Inflammatory macrophage treated with lipopolysaccharide for 4 hours (primary cell): ENCODE data around the gene TMEM72.
A peak's percentile ranks its signal among the peaks of the same experiment; 100 is the strongest.

Source experiments
- DNase-seq: peaks from one replicate; pipeline ENCODE4 v3.0.0-alpha.2; 2020

Gene TMEM72

GRCh38 chr10:44956717-44957706 lies 45.9 kb downstream of the TMEM72 start:
- DNase-seq = no peak

- DNase-seq = peak; percentile 94
Measured at GRCh38 chr10:44958196-44958897, 47.2 kb downstream of the TMEM72 start.

- DNase-seq = peak; percentile 46
Measured at GRCh38 chr10:44958898-44959246, 47.7 kb downstream of the TMEM72 start.

- peak; percentile 95 for DNase-seq
Measured at GRCh38 chr10:44959247-44960087, 48.3 kb downstream of the TMEM72 start, which contains the start of gene RASSF4. RASSF4 (plus strand) TSS chr10:44959802; CDS start chr10:44970203, 10,401 bp downstream.

GRCh38 chr10:44960088-44960460 lies 48.9 kb downstream of the TMEM72 start:
- DNase-seq = no peak

- no peak for DNase-seq
Measured at GRCh38 chr10:44960482-44961229, 49.5 kb downstream of the TMEM72 start.

- DNase-seq = no peak
Measured at GRCh38 chr10:44961230-44961571, 50.1 kb downstream of the TMEM72 start.

- no peak for DNase-seq
Measured at GRCh38 chr10:44961931-44962750, 51.0 kb downstream of the TMEM72 start.

- peak; percentile 54 for DNase-seq
Measured at GRCh38 chr10:44962870-44963738, 52.0 kb downstream of the TMEM72 start.

GRCh38 chr10:44963772-44964633 lies 52.9 kb downstream of the TMEM72 start:
- peak; percentile 32 for DNase-seq

- DNase-seq = no peak
Measured at GRCh38 chr10:44965104-44965503, 54.0 kb downstream of the TMEM72 start.

GRCh38 chr10:44965651-44966097 lies 54.5 kb downstream of the TMEM72 start:
- DNase-seq = no peak

- peak; percentile 88 for DNase-seq
Measured at GRCh38 chr10:44966129-44966815, 55.1 kb downstream of the TMEM72 start.

GRCh38 chr10:44966816-44967509 lies 55.8 kb downstream of the TMEM72 start:
- DNase-seq = peak; percentile 57

GRCh38 chr10:44967616-44968015 lies 56.5 kb downstream of the TMEM72 start:
- peak; percentile 69 for DNase-seq

- peak; percentile 97 for DNase-seq
Measured at GRCh38 chr10:44968091-44968490, 57.0 kb downstream of the TMEM72 start.

GRCh38 chr10:44968500-44969400 lies 57.6 kb downstream of the TMEM72 start:
- DNase-seq = no peak
